ENCODE data around the gene IFT122.

The IFT122 gene

GRCh38 chr3:129441782-129442181, 1.8 kb downstream of the IFT122 start:
- no peak for TF ChIP-seq CTCF (conservative IDR thresholded peaks at IDR 0.05)
- H3K27ac ChIP-seq = peak overlapping the region; percentile 87

GRCh38 chr3:129442486-129442885, 2.5 kb downstream of the IFT122 start:
- TF ChIP-seq CTCF (conservative IDR thresholded peaks at IDR 0.05) = no peak
- peak overlapping the region; percentile 87; the same call in 1 of the 2 replicates for H3K27ac ChIP-seq

DNA sequence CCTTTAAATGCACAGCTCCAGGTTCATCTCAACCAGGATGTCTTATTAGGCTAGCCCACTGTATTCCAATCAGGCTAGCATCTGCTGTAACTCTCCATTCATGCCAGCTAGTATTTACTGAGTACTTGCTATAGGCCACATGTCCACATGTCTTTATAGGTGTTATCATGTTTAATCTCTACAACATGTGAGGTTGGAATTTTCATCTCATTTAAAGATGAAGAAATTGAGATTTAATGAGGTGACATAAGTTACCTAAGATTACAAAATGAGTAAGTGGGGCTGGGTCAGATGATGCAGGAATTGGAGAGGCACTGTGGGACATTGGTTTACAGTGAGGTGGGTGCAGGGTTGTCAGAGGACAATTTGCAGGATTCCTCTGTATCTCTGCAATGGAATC, 2.9 kb downstream of the IFT122 start:
- TF ChIP-seq CTCF (conservative IDR thresholded peaks at IDR 0.05) = no peak
- H3K27ac ChIP-seq = no peak overlapping the region

DNA sequence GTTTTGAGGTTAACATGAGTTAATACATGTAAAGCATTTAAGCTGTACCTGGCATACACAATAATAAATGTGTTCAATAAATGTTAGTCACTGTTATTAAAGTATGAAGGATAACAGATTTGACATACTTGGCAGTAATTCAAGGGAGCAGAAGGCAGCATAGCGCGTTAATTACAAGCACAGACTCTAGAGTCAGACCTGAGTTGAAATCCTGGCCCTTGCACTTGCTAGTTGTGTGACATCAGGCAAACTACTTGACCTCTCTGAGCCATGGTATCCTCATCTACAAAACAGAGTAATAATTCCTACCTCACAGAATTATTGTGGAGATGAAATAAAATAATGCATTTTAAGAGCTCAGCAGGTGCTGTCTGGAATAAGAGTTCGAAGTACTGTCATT, 5.4 kb downstream of the IFT122 start:
- no peak for TF ChIP-seq CTCF (conservative IDR thresholded peaks at IDR 0.05)
- H3K27ac ChIP-seq = no peak overlapping the region

DNA sequence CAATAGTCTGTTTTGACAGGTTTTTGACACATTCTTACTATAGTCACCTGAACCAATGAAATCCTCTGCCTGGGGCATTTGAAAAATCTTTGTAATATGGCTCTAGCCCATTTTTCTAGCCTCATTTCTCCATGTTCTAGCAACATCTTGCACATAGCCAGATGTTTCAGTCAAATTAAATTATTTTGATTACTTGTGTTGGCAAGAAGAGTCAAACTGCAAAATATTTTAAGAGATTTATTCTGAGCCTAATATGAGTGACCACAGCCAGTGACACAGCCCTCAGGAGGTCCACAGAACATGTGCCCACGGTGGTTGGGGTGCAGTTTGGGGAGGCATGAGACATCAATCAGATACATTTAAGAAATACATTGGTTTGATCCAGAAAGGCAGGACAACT, 6.9 kb downstream of the IFT122 start:
- H3K27ac ChIP-seq = no peak overlapping the region
- TF ChIP-seq CTCF (conservative IDR thresholded peaks at IDR 0.05) = no peak

DNA sequence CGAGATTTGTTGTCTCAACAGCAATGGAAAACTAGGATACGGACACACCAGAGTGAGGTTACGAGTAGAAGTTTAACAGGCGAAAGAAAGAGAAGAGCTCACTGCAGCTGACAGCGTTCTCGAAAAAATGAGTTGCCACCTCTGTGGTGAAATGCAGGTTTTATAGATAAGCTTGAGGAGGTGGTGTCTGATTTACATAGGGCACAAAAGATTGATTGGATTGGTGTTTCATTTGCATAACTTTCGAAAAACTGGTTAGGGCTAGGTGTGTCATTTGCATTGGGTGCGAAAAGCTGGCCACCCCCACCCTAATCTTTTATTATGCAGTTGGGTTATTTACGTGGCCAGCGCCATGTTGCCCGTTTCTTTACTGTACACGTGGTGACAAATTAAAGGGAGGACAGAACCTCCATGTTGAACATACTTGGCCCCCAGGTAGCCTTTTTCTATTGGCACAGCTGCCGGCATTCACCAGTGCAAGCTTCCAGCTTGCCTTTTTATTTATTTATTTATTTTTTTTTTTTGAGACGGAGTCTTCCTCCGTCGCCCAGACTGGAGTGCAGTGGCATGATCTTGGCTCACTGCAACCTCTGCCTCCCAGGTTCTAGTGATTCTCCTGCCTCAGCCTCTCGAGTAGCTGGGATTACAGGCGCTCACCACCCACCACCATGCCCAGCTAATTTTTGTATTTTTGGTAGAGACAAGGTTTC, 8.3 kb downstream of the IFT122 start:
- TF ChIP-seq CTCF (conservative IDR thresholded peaks at IDR 0.05) = no peak
- no peak overlapping the region for H3K27ac ChIP-seq

- no peak overlapping the region for H3K27ac ChIP-seq
- no peak for TF ChIP-seq CTCF (conservative IDR thresholded peaks at IDR 0.05)
Observed at GRCh38 chr3:129449279-129450115, 9.5 kb downstream of the IFT122 start.

Measured in VCaP (cell line).